Gastrocnemius medialis (tissue), 4 donors: ENCODE measurements around the gene FBXL13.
"Not testable (repeated sequence)": the region's sequence is repeated elsewhere in the genome, so short reads cannot be mapped to it uniquely, and the experiment has no call there.

Source experiments
- CTCF ChIP-seq, 5 experiments: fragments of 450-650 bp in 3 of 5; fragments of 200-600 bp in 2 of 5; sonication (generic) in 2 of 5; IDR thresholded peaks in 4 of 5; conservative IDR thresholded peaks in 1 of 5; 1 replicate in 4 of 5; 2 replicates in 1 of 5; pipeline ENCODE4 v1.5.1; 2016 to 2019; ENCODE audit warnings: antibody characterized with exemption in 5 of 5, mild to moderate bottlenecking in 3 of 5, moderate library complexity in 3 of 5
- POLR2A ChIP-seq, 2 donors: fragments of 450-650 bp; IDR thresholded peaks; one replicate each; pipeline ENCODE4 v1.6.1; 2017; ENCODE audit warnings: antibody characterized with exemption in 2 of 2, mild to moderate bottlenecking in 2 of 2, moderate library complexity in 2 of 2

DNA sequence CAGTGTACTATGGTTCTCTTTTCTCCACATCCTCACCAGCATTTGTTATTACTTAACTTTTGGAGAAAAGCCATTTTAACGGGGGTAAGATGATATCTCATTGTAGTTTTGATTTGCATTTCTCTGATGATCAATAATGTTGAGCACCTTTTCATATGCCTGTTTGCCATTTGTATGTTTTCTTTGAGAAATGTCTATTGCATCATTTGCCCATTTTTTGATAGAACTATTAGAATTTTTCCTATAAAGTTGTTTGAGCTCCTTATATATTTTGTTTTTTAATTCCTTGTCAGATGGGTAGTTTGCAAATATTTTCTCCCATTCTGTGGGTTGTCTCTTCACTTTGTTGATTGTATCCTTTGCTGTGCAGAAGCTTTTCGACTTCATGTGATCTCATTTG, 172.5 kb downstream of the FBXL13 start:
- TF ChIP-seq CTCF (IDR thresholded peaks at IDR 0.05 in 4 of 5, conservative IDR thresholded peaks at IDR 0.05 in 1 of 5); POLR2A (IDR thresholded peaks at IDR 0.05): not testable (repeated sequence)
